ENCODE results near the gene IQGAP3. TPM values are rescaled to one million over a fixed set of nuclear protein-coding genes. Genes with fewer than 3 reads are reported as not detected.

IQGAP3 gene
- total and polyA plus RNA-seq, 2 of the 4 experiments (the other 2 are of a cell fraction) = 12.5 to 13.6 TPM

GRCh38 chr1:156489935-156490293 lies 82.5 kb downstream of the IQGAP3 start:
- POLR2A ChIA-PET (ENCODE audit: unreplicated experiment) = no interaction called here
- H2BK15ac ChIP-seq (ENCODE audit: low read depth, low read length) = no peak overlapping the region; the same call in 2 of the 3 replicates
- H3K23ac ChIP-seq (ENCODE audit: low read depth, low read length) = no peak overlapping the region
- no peak overlapping the region for H4K91ac ChIP-seq (ENCODE audit: insufficient read depth, low read depth, low read length)
- no peak overlapping the region for H3K9ac ChIP-seq (ENCODE audit: low read depth, low read length)
- H3K36me3 ChIP-seq (ENCODE audit: control insufficient read depth, insufficient read depth, low read length) = peaks cover 4% of the 10 kb centered on the region
- no peak overlapping the region for H2BK5ac ChIP-seq (ENCODE audit: low read depth, low read length, poor library complexity, severe bottlenecking)
- ATAC-seq (ENCODE audit: low read depth) = no peak
- no peak overlapping the region for H3K4me3 ChIP-seq (ENCODE audit: insufficient read depth, low read depth, low read length)
- H2AFZ ChIP-seq (replicated peaks; ENCODE audit: low read length, poor library complexity) = no peak overlapping the region
- no peak overlapping the region; the same call in 1 of the 2 replicates for H2BK20ac ChIP-seq (ENCODE audit: low read depth, low read length)
- no peak overlapping the region for H3K18ac ChIP-seq (ENCODE audit: low read depth, low read length)
- H2BK120ac ChIP-seq (ENCODE audit: low read depth, low read length) = peak overlapping the region; percentile 37; the same call in 1 of the 2 replicates
- intact Hi-C loops (cut with micrococcal nuclease) = no loop called here
- H3K4me2 ChIP-seq (ENCODE audit: low read depth, low read length) = peak overlapping the region; percentile 19
- in situ Hi-C loops (cut with MboI; ENCODE audit: low sequenced_read_pairs) = no loop called here
- TF ChIP-seq, protein P1, sequence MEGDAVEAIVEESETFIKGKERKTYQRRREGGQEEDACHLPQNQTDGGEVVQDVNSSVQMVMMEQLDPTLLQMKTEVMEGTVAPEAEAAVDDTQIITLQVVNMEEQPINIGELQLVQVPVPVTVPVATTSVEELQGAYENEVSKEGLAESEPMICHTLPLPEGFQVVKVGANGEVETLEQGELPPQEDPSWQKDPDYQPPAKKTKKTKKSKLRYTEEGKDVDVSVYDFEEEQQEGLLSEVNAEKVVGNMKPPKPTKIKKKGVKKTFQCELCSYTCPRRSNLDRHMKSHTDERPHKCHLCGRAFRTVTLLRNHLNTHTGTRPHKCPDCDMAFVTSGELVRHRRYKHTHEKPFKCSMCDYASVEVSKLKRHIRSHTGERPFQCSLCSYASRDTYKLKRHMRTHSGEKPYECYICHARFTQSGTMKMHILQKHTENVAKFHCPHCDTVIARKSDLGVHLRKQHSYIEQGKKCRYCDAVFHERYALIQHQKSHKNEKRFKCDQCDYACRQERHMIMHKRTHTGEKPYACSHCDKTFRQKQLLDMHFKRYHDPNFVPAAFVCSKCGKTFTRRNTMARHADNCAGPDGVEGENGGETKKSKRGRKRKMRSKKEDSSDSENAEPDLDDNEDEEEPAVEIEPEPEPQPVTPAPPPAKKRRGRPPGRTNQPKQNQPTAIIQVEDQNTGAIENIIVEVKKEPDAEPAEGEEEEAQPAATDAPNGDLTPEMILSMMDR (conservative IDR thresholded peaks at IDR 0.05; ENCODE audit: low read depth, low read length) = no peak
- TF ChIP-seq MAFK (IDR thresholded peaks at IDR 0.05; ENCODE audit: low read depth, low read length) (no peak), MAZ (IDR thresholded peaks at IDR 0.05; ENCODE audit: borderline replicate concordance, low read depth, low read length) (no peak), CEBPB (IDR thresholded peaks at IDR 0.05; ENCODE audit: low read depth, low read length) (no peak), SMC3 (IDR thresholded peaks at IDR 0.05; ENCODE audit: low read depth, low read length) (no peak), MXI1 (IDR thresholded peaks at IDR 0.05; ENCODE audit: borderline replicate concordance, low read depth, low read length) (no peak), FOS (IDR thresholded peaks at IDR 0.05; ENCODE audit: low read depth, low read length) (no peak), NFE2L2 (IDR thresholded peaks at IDR 0.05; ENCODE audit: low read depth, low read length) (no peak)
- TF ChIP-seq, protein P2, sequence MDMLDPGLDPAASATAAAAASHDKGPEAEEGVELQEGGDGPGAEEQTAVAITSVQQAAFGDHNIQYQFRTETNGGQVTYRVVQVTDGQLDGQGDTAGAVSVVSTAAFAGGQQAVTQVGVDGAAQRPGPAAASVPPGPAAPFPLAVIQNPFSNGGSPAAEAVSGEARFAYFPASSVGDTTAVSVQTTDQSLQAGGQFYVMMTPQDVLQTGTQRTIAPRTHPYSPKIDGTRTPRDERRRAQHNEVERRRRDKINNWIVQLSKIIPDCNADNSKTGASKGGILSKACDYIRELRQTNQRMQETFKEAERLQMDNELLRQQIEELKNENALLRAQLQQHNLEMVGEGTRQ (IDR thresholded peaks at IDR 0.05; ENCODE audit: low read depth, low read length) = no peak
- peaks cover 7 to 99% of the 10 kb centered on the region in 2 experiments; a peak in 3 of 4 replicates for H3K79me1 ChIP-seq (ENCODE audit: low read depth in 1 of 2, low read length in 2 of 2)
- peak overlapping the region; percentile 44; the same call in 1 of the 2 replicates for H2AK5ac ChIP-seq (ENCODE audit: low read depth, low read length)
- peaks cover 47% of the 10 kb centered on the region for H3K4me1 ChIP-seq (ENCODE audit: control insufficient read depth, insufficient read depth, low read length)
- CTCF ChIA-PET = interaction anchor here (1.0 to 1.8 kb wide), 2 partner anchors 10 to 32 kb away, joined by 3 to 4 read pairs; no protein-coding TSS in a partner anchor
- dilution Hi-C loops (cut with HindIII; ENCODE audit: low sequenced_read_pairs, unreplicated experiment) = no loop called here
- no peaks in the 10 kb centered on the region for H3K9me3 ChIP-seq (ENCODE audit: control insufficient read depth, insufficient read depth, low read length)
- peak overlapping the region; percentile 82 for H2AK9ac ChIP-seq (replicated peaks; ENCODE audit: low read depth, low read length, poor library complexity)
- peaks cover 100% of the 10 kb centered on the region for H4K20me1 ChIP-seq (ENCODE audit: insufficient read depth, low read length)
- no peak overlapping the region for H4K5ac ChIP-seq (ENCODE audit: low read depth, low read length)
- H4K8ac ChIP-seq (ENCODE audit: low read depth in 2 of 2, low read length in 2 of 2) = peak overlapping the region in 1 of 2 experiments; percentile 35; a peak in 1 of 4 replicates
- DNase-seq = no peak
- H3K4ac ChIP-seq (ENCODE audit: low read depth, low read length) = peak overlapping the region; percentile 40; the same call in 1 of the 2 replicates
- no peaks in the 10 kb centered on the region for H3K27me3 ChIP-seq (ENCODE audit: control insufficient read depth, insufficient read depth, low read length)
- peak overlapping the region; percentile 83 for H3K14ac ChIP-seq (replicated peaks; ENCODE audit: low read depth, low read length)
- no peak overlapping the region for H3K27ac ChIP-seq (ENCODE audit: insufficient read depth, low read length)
- WGBS, 2 experiments (ENCODE audit: extremely low coverage in 2 of 2, insufficient read length in 1 of 2) = 25% methylated on average over 4 of the region's 7 CpGs; no CpG with 5 or more reads in 1 of the 2 experiments
- BruUV-seq (replicated peaks) = no TSS peak
- peaks cover 74% of the 10 kb centered on the region for H3K9me1 ChIP-seq (ENCODE audit: insufficient read depth, low read length)
- no peak overlapping the region for H3K56ac ChIP-seq (ENCODE audit: extremely low read depth, insufficient read depth, low read length)
